Stomach (tissue), 4 donors: ENCODE measurements around the gene EIF1.

Experiments used
- CTCF ChIP-seq, 7 experiments: fragments of 450-650 bp in 4 of 7; fragments of 200-600 bp in 3 of 7; sonication (generic) in 3 of 7; IDR thresholded peaks; one replicate each; pipeline ENCODE4 v1.5.1; 2016 to 2019; ENCODE audit warnings: antibody characterized with exemption in 7 of 7, control low read depth in 2 of 7, mild to moderate bottlenecking in 1 of 7
- EP300 ChIP-seq: sonication (generic); formaldehyde crosslinking; IDR thresholded peaks from one replicate; pipeline ENCODE4 v1.6.1; 2017; ENCODE audit warnings: antibody characterized with exemption

- TF ChIP-seq CTCF (IDR thresholded peaks at IDR 0.05) = no peak
- TF ChIP-seq EP300 = no peak
Measured at GRCh38 chr17:41731836-41732235, 43.2 kb downstream of the EIF1 start.
